ENCODE results near the gene LRIG3.

- TF ChIP-seq, protein P1, sequence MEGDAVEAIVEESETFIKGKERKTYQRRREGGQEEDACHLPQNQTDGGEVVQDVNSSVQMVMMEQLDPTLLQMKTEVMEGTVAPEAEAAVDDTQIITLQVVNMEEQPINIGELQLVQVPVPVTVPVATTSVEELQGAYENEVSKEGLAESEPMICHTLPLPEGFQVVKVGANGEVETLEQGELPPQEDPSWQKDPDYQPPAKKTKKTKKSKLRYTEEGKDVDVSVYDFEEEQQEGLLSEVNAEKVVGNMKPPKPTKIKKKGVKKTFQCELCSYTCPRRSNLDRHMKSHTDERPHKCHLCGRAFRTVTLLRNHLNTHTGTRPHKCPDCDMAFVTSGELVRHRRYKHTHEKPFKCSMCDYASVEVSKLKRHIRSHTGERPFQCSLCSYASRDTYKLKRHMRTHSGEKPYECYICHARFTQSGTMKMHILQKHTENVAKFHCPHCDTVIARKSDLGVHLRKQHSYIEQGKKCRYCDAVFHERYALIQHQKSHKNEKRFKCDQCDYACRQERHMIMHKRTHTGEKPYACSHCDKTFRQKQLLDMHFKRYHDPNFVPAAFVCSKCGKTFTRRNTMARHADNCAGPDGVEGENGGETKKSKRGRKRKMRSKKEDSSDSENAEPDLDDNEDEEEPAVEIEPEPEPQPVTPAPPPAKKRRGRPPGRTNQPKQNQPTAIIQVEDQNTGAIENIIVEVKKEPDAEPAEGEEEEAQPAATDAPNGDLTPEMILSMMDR (IDR thresholded peaks at IDR 0.05): no peak
- TF ChIP-seq RCOR1 (IDR thresholded peaks at IDR 0.05; ENCODE audit: low read length): no peak
- no peak for TF ChIP-seq POLR2AphosphoS5 (IDR thresholded peaks at IDR 0.05; ENCODE audit: low read depth, low read length)
- TF ChIP-seq RFX5 (IDR thresholded peaks at IDR 0.05; ENCODE audit: low read length): no peak
- no peak for TF ChIP-seq RAD21 (IDR thresholded peaks at IDR 0.05; ENCODE audit: low read length)
- TF ChIP-seq TCF12 (IDR thresholded peaks at IDR 0.05): no peak
- TF ChIP-seq SMC3 (IDR thresholded peaks at IDR 0.05; ENCODE audit: low read depth, low read length): no peak
- no peak for TF ChIP-seq SIN3A (IDR thresholded peaks at IDR 0.05; ENCODE audit: borderline replicate concordance, low read depth, low read length)
- TF ChIP-seq MAX (IDR thresholded peaks at IDR 0.05; ENCODE audit: low read depth): no peak
Measured at GRCh38 chr12:58959639-58960300, 39.5 kb upstream of the LRIG3 start.

Data from SK-N-SH (cell line).